Choroid plexus epithelial cell (primary cell): ENCODE results near the gene AADACL2.
"Not testable (repeated sequence)": the region's sequence is repeated elsewhere in the genome, so short reads cannot be mapped to it uniquely, and the experiment has no call there.

ENCODE experiments used
- DNase-seq: peaks from one replicate; pipeline ENCODE4 v3.0.0-alpha.2; 2010; ENCODE audit warnings: low read depth
- H3K4me3 ChIP-seq: 2 replicates; pipeline ENCODE4 v1.5.1; 2011; ENCODE audit warnings: low read depth, mild to moderate bottlenecking, control low read depth, low read length, moderate library complexity
- CTCF ChIP-seq: conservative IDR thresholded peaks from 2 replicates; pipeline ENCODE4 v1.5.1; 2011; ENCODE audit warnings: low read depth, mild to moderate bottlenecking, control low read depth, inconsistent platforms, low read length, moderate library complexity

AADACL2 gene

DNA sequence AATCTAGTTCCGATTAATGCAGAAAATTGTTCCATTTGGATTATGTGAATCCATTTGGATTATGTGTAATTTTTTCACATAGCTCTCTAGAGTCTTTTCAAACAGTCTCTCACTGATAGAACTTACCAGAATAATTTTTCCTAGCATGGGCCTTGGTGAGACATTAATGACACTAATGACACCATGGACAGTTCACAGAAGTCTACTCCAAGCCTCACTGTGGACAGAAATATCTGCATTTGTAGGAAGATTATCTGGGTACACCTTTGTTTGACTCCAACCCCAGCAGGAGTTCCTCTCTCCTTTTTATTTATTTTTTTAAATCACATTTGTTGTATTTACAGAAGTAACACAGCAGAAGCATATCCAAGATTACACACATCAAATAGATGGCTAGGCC is 27.9 kb downstream of the AADACL2 start:
- no peak for TF ChIP-seq CTCF
- no peak for DNase-seq
- no peak overlapping the region for H3K4me3 ChIP-seq

DNA sequence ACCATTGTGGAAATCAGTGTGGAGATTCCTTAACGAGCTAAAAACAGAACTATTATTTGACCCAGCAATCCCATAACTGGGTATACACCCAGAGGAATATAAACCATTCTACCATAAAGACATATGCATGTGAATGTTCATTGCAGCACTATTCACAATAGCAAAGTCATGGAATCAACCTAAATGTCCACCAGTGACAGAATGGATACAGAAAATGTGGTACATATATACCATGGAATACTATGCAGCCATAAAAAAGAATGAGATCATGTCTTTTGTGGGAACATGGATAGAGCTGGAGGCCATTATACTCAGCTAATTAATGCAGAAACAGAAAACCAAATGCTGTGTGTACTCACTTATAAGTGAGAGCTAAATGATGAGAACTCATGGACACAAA is 31.0 kb downstream of the AADACL2 start:
- not testable (repeated sequence) for H3K4me3 ChIP-seq, DNase-seq

DNA sequence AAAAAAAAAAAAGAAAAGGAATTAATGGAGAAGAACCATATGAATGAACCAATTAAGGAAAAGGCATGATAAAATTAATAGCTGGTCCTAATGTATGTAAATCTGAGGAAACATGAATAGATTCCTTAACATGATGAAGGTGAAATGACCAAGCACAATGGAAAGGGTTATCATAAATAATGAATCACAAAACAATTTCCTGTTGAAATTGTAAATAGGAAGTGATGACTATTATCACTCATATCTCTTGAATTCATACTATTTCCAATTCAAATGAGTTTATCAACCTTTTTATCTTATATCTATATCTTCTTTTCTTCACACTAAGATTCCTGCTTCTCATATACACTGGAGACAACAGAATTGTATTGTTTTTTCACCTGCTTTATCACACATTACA is 32.0 kb downstream of the AADACL2 start:
- no peak overlapping the region for H3K4me3 ChIP-seq
- no peak for TF ChIP-seq CTCF
- DNase-seq: no peak

- H3K4me3 ChIP-seq: peak overlapping the region; percentile 23
- TF ChIP-seq CTCF: no peak
- DNase-seq: peak; percentile 61
Measured at GRCh38 chr3:151766454-151766853, 32.7 kb downstream of the AADACL2 start.

DNA sequence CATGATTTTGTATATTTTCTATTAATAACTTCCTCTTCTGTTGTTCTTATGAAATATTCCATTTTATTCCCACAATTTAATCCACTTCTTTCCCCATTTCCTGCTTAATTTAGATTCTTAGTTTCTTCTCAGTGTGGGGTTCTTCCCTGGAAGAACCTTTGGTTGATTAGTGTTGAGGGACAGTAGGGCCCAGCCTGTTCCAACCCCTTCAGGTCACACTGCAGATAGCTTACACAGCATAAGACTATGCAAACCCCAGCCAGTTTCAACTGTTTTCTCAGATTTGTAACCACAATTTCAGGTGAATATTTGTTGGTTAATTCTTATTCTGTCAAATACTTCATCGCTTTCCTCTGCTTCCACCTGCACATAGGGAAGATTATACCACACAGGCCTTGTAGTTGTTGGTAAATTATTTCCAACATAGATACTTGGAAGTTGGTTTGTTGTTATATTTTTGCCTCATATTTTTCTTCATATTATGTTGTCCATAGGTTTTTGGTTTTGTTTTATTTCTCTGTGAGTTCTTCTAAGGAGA is 34.7 kb downstream of the AADACL2 start:
- H3K4me3 ChIP-seq: peak overlapping the region; percentile 6
- TF ChIP-seq CTCF: no peak
- peak; percentile 55 for DNase-seq

DNA sequence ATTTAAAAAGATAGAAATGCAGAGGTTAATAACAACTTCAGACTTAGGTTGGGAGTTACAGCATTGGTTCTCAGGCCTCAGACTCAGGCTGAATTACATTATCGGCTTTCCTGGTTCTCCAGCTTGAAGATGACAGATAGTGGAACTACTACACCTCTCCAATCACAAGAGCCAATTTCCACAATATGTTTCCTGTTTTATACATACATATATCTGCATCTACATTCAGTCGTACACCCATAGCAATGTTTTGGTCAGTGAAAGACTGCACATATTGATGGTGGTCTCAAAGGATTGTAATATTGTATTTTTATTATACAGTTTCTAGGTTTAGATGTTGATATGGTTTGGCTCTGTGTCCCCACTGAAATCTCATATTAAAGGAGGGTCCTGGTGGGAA is 35.4 kb downstream of the AADACL2 start:
- no peak overlapping the region for H3K4me3 ChIP-seq
- no peak for TF ChIP-seq CTCF
- no peak for DNase-seq

- TF ChIP-seq CTCF: no peak
- peak overlapping the region; percentile 7 for H3K4me3 ChIP-seq
- DNase-seq: peak; percentile 72
Measured at GRCh38 chr3:151770956-151771355, 37.2 kb downstream of the AADACL2 start.

DNA sequence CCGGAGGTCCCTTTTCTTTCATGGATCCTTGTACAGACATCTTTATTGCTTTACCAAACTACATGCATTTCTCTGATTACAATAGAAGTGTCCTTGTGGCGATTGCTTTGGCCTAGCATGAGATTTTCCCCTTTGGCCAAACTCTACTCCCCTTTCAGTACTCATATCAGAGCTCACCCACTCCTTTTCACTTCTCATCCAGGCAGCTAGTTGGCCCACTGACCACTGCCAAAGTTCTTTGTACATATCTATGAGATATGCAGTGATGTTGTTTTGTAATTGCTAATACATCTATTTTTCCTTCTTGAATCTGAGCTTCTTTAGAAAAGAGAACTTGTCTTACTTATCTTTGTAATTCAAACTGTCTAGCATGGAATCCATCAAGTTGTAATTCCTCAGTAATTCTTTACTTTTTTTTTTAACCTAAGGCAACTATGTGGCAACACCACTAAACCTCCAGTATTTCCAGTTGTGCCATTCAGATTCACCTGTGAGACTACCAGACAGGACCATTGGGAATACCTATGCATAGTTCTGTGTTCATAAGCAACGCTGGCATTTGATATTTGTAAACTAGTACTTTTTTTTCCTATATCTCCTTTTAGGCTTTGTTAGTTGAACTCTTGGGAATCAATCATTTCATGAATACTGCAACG is 39.2 kb downstream of the AADACL2 start:
- H3K4me3 ChIP-seq: no peak overlapping the region
- DNase-seq: no peak
- no peak for TF ChIP-seq CTCF
